ENCODE data around the gene CYLD. TPM values are rescaled to one million over a fixed set of nuclear protein-coding genes. Genes with fewer than 3 reads are reported as not detected.
A peak's percentile ranks its signal among the peaks of the same experiment; 100 is the strongest.

Gene CYLD
- total and polyA plus RNA-seq, 2 of the 4 experiments (the other 2 are of a cell fraction) = 16.2 to 37.3 TPM

- BruUV-seq (replicated peaks) = no TSS peak
- TF ChIP-seq USF2 (IDR thresholded peaks at IDR 0.05; ENCODE audit: low read depth, low read length) (no peak), CEBPB (IDR thresholded peaks at IDR 0.05; ENCODE audit: low read depth, low read length) (0 out of 2 replicates have a peak, but pooled peaks have one; percentile 3)
- Histone ChIP-seq H2BK20ac (ENCODE audit: low read depth, low read length) (no peak overlapping the region), H3K27ac (ENCODE audit: insufficient read depth, low read length) (no peak overlapping the region), H3K56ac (ENCODE audit: extremely low read depth, insufficient read depth, low read length) (no peak overlapping the region), H3K4me1 (ENCODE audit: control insufficient read depth, insufficient read depth, low read length) (no peaks in the 10 kb centered on the region), H4K20me1 (ENCODE audit: insufficient read depth, low read length) (no peaks in the 10 kb centered on the region), H2AK5ac (ENCODE audit: low read depth, low read length) (no peak overlapping the region), H3K79me1 (ENCODE audit: low read depth in 1 of 2, low read length in 2 of 2) (no peaks in the 10 kb centered on the region), H3K4ac (ENCODE audit: low read depth, low read length) (no peak overlapping the region), H4K91ac (ENCODE audit: insufficient read depth, low read depth, low read length) (no peak overlapping the region), H3K23ac (ENCODE audit: low read depth, low read length) (no peak overlapping the region), H3K9me3 (ENCODE audit: control insufficient read depth, insufficient read depth, low read length) (no peaks in the 10 kb centered on the region), H3K14ac (replicated peaks; ENCODE audit: low read depth, low read length) (no peak overlapping the region), H2BK120ac (ENCODE audit: low read depth, low read length) (no peak overlapping the region), H3K4me3 (ENCODE audit: insufficient read depth, low read depth, low read length) (no peak overlapping the region), H2BK5ac (ENCODE audit: low read depth, low read length, poor library complexity, severe bottlenecking) (no peak overlapping the region), H4K5ac (ENCODE audit: low read depth, low read length) (no peak overlapping the region), H3K27me3 (ENCODE audit: control insufficient read depth, insufficient read depth, low read length) (no peaks in the 10 kb centered on the region; the same call in none of the 2 replicates), H3K4me2 (ENCODE audit: low read depth, low read length) (no peak overlapping the region), H3K18ac (ENCODE audit: low read depth, low read length) (no peak overlapping the region), H2BK15ac (ENCODE audit: low read depth, low read length) (no peak overlapping the region), H4K8ac (ENCODE audit: low read depth in 2 of 2, low read length in 2 of 2) (no peak overlapping the region), H3K36me3 (ENCODE audit: control insufficient read depth, insufficient read depth, low read length) (no peaks in the 10 kb centered on the region), H3K9me1 (ENCODE audit: insufficient read depth, low read length) (no peaks in the 10 kb centered on the region), H2AK9ac (replicated peaks; ENCODE audit: low read depth, low read length, poor library complexity) (no peak overlapping the region), H3K9ac (ENCODE audit: low read depth, low read length) (no peak overlapping the region), H2AFZ (replicated peaks; ENCODE audit: low read length, poor library complexity) (no peak overlapping the region)
- dilution Hi-C loops (cut with HindIII; ENCODE audit: low sequenced_read_pairs, unreplicated experiment) = no loop called here
- ATAC-seq (ENCODE audit: low read depth) = no peak
- peak; percentile 1 for DNase-seq
- ChIA-PET POLR2A (ENCODE audit: unreplicated experiment) (no interaction called here), CTCF (no interaction called here)
- intact Hi-C loops (cut with micrococcal nuclease) = no loop called here
- in situ Hi-C loops (cut with MboI; ENCODE audit: low sequenced_read_pairs) = no loop called here
- WGBS, 2 experiments (ENCODE audit: extremely low coverage in 2 of 2, insufficient read length in 1 of 2) = no CpG with 5 or more reads among the region's 3 CpGs
These were observed 29.4 kb upstream of the CYLD start for GRCh38 chr16:50712560-50712898.

Measured in IMR-90 (cell line).